ENCODE data around the gene PDK2.
A peak's percentile ranks its signal among the peaks of the same experiment; 100 is the strongest.

Gene PDK2

GRCh38 chr17:50103252-50103651, 8.1 kb downstream of the PDK2 start:
- TF ChIP-seq, protein P1, sequence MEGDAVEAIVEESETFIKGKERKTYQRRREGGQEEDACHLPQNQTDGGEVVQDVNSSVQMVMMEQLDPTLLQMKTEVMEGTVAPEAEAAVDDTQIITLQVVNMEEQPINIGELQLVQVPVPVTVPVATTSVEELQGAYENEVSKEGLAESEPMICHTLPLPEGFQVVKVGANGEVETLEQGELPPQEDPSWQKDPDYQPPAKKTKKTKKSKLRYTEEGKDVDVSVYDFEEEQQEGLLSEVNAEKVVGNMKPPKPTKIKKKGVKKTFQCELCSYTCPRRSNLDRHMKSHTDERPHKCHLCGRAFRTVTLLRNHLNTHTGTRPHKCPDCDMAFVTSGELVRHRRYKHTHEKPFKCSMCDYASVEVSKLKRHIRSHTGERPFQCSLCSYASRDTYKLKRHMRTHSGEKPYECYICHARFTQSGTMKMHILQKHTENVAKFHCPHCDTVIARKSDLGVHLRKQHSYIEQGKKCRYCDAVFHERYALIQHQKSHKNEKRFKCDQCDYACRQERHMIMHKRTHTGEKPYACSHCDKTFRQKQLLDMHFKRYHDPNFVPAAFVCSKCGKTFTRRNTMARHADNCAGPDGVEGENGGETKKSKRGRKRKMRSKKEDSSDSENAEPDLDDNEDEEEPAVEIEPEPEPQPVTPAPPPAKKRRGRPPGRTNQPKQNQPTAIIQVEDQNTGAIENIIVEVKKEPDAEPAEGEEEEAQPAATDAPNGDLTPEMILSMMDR (IDR thresholded peaks at IDR 0.05): no peak
- DNase-seq (ENCODE audit: low spot score): no peak
- peak overlapping the region; percentile 74 to 89 for H3K27ac ChIP-seq
- H3K4me3 ChIP-seq: no peak overlapping the region

- no peak overlapping the region for H3K4me3 ChIP-seq
- DNase-seq (ENCODE audit: low spot score): no peak
- TF ChIP-seq, protein P1 (IDR thresholded peaks at IDR 0.05): no peak
- no peak overlapping the region for H3K27ac ChIP-seq
These were observed 8.8 kb downstream of the PDK2 start for GRCh38 chr17:50103941-50104340.

DNA sequence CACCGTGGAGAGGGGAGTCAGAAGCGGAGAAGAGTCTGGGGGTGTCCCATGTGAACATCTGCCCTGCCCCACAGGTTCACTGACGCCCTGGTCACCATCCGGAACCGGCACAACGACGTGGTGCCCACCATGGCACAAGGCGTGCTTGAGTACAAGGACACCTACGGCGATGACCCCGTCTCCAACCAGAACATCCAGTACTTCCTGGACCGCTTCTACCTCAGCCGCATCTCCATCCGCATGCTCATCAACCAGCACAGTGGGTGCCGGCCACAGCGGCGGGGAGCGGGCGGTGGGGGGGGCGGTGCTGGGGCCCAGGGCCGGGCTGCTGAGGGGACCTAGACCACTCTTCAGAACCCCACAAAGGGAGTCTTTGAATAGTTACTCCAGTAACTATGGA, 10.7 kb downstream of the PDK2 start:
- DNase-seq (ENCODE audit: low spot score): no peak
- TF ChIP-seq, protein P1 (IDR thresholded peaks at IDR 0.05): no peak
- Histone ChIP-seq H3K4me3 (no peak overlapping the region), H3K27ac (no peak overlapping the region)

GRCh38 chr17:50106393-50107131, 11.4 kb downstream of the PDK2 start:
- Histone ChIP-seq H3K4me3 (no peak overlapping the region), H3K27ac (no peak overlapping the region)
- DNase-seq (ENCODE audit: low spot score): no peak
- TF ChIP-seq, protein P1 (IDR thresholded peaks at IDR 0.05): no peak

DNA sequence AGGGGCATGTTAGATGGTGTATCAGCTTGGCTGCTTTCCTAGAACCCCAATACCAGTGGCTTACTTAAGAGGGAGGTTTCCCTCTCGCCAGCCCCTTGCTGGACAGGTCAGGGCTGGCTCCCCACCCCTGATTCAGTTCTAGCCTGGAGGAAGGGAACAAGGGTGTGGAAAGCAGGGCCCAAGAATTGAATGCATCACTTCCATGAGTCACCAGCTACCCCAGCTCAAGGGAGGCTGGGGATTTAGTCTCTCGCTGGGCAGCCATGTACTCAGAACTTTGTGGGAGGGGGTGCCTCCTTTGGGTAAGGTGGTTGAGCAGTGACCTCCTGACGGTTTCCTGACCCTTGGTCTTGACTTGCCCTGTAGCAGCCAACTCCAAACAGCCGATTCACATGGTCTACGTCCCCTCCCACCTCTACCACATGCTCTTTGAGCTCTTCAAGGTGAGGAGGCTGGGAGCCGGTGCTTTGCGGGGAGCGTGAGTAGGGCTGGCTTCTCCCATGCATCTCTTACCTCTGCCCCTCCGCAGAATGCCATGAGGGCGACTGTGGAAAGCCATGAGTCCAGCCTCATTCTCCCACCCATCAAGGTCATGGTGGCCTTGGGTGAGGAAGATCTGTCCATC, 12.8 kb downstream of the PDK2 start:
- no peak for DNase-seq (ENCODE audit: low spot score)
- Histone ChIP-seq H3K27ac (peak overlapping the region; percentile 50 to 99), H3K4me3 (no peak overlapping the region)
- TF ChIP-seq, protein P1 (IDR thresholded peaks at IDR 0.05): no peak

GRCh38 chr17:50108556-50108955, 13.4 kb downstream of the PDK2 start:
- DNase-seq (ENCODE audit: low spot score): no peak
- Histone ChIP-seq H3K27ac (peak overlapping the region; percentile 9 to 99), H3K4me3 (no peak overlapping the region)
- TF ChIP-seq, protein P1 (IDR thresholded peaks at IDR 0.05): no peak

- DNase-seq (ENCODE audit: low spot score): no peak
- H3K27ac ChIP-seq: peak overlapping the region; percentile 99
- no peak overlapping the region for H3K4me3 ChIP-seq
- TF ChIP-seq, protein P1 (IDR thresholded peaks at IDR 0.05): no peak
These were observed 14.1 kb downstream of the PDK2 start for GRCh38 chr17:50109207-50109606.

All from coronary artery (tissue), 2 donors.